Measurements from ENCODE around the gene GFM1.

Gene GFM1

GRCh38 chr3:158723991-158724390 lies 79.7 kb downstream of the GFM1 start:
- in situ Hi-C loops (cut with MboI; ENCODE audit: low sequenced_read_pairs) = no loop called here

GRCh38 chr3:158725348-158726011 lies 81.2 kb downstream of the GFM1 start:
- in situ Hi-C loops (cut with MboI; ENCODE audit: low sequenced_read_pairs) = no loop called here

- in situ Hi-C loops (cut with MboI; ENCODE audit: low sequenced_read_pairs) = no loop called here
Measured at GRCh38 chr3:158727206-158728060, 83.1 kb downstream of the GFM1 start.

GRCh38 chr3:158728061-158728377 lies 83.7 kb downstream of the GFM1 start:
- in situ Hi-C loops (cut with MboI; ENCODE audit: low sequenced_read_pairs) = no loop called here

- in situ Hi-C loops (cut with MboI; ENCODE audit: low sequenced_read_pairs) = no loop called here
Measured at GRCh38 chr3:158728851-158729250, 84.5 kb downstream of the GFM1 start.

- in situ Hi-C loops (cut with MboI; ENCODE audit: low sequenced_read_pairs) = no loop called here
Measured at GRCh38 chr3:158731486-158731885, 87.2 kb downstream of the GFM1 start.

GRCh38 chr3:158731938-158732855 lies 87.9 kb downstream of the GFM1 start, which contains the start of gene RARRES1:
Gene RARRES1 (minus strand): TSS chr3:158732457. CDS start chr3:158732415, 42 bp downstream.
- in situ Hi-C loops (cut with MboI; ENCODE audit: low sequenced_read_pairs) = no loop called here

GRCh38 chr3:158732856-158733200 lies 88.5 kb downstream of the GFM1 start:
- in situ Hi-C loops (cut with MboI; ENCODE audit: low sequenced_read_pairs) = no loop called here

- in situ Hi-C loops (cut with MboI; ENCODE audit: low sequenced_read_pairs) = no loop called here
Measured at GRCh38 chr3:158733656-158734055, 89.3 kb downstream of the GFM1 start.

- in situ Hi-C loops (cut with MboI; ENCODE audit: low sequenced_read_pairs) = no loop called here
Measured at GRCh38 chr3:158735296-158736033, 91.1 kb downstream of the GFM1 start.

- in situ Hi-C loops (cut with MboI; ENCODE audit: low sequenced_read_pairs) = no loop called here
Measured at GRCh38 chr3:158737410-158737809, 93.1 kb downstream of the GFM1 start.

GRCh38 chr3:158737976-158738615 lies 93.8 kb downstream of the GFM1 start:
- in situ Hi-C loops (cut with MboI; ENCODE audit: low sequenced_read_pairs) = no loop called here

GRCh38 chr3:158738653-158739052 lies 94.3 kb downstream of the GFM1 start:
- in situ Hi-C loops (cut with MboI; ENCODE audit: low sequenced_read_pairs) = no loop called here

- in situ Hi-C loops (cut with MboI; ENCODE audit: low sequenced_read_pairs) = no loop called here
Measured at GRCh38 chr3:158739078-158739477, 94.8 kb downstream of the GFM1 start.

- in situ Hi-C loops (cut with MboI; ENCODE audit: low sequenced_read_pairs) = no loop called here
Measured at GRCh38 chr3:158739661-158740060, 95.3 kb downstream of the GFM1 start.

All from HL-60/S4 (cell line).